NB4 (cell line): ENCODE results near the gene SPACA4.
A peak's percentile ranks its signal among the peaks of the same experiment; 100 is the strongest.

Experiments
- CTCF ChIP-seq: IDR thresholded peaks from one replicate; pipeline ENCODE4 v1.5.1; 2012; ENCODE audit warnings: low read depth, low read length
- POLR2A ChIP-seq: IDR thresholded peaks from 2 replicates; pipeline ENCODE4 v1.6.1; 2011; ENCODE audit warnings: mild to moderate bottlenecking; ENCODE audit not compliant: insufficient read length; ENCODE audit errors: extremely low read depth

GRCh38 chr19:48591021-48591420 lies 15.5 kb upstream of the SPACA4 start:
- TF ChIP-seq CTCF (peak; percentile 65), POLR2A (no peak)
